ENCODE results near the gene STARD3.
"Not testable (repeated sequence)": the region's sequence is repeated elsewhere in the genome, so short reads cannot be mapped to it uniquely, and the experiment has no call there.

Gene STARD3

GRCh38 chr17:39684369-39685192 lies 47.6 kb downstream of the STARD3 start:
- no peak for TF ChIP-seq TAF1 (IDR thresholded peaks at IDR 0.05; ENCODE audit: borderline replicate concordance, low read depth, low read length)
- no peak for TF ChIP-seq POLR2A (IDR thresholded peaks at IDR 0.05; ENCODE audit: low read depth, low read length)
- TF ChIP-seq POLR2AphosphoS5 (IDR thresholded peaks at IDR 0.05; ENCODE audit: low read depth, low read length): no peak
- no peak for FAIRE-seq
- no peak for DNase-seq (ENCODE audit: insufficient read length)

- FAIRE-seq (no peak), DNase-seq (ENCODE audit: insufficient read length) (no peak)
- TF ChIP-seq TAF1 (IDR thresholded peaks at IDR 0.05; ENCODE audit: borderline replicate concordance, low read depth, low read length) (no peak), POLR2A (IDR thresholded peaks at IDR 0.05; ENCODE audit: low read depth, low read length) (no peak)
Observed at GRCh38 chr17:39687101-39687545, 50.2 kb downstream of the STARD3 start.

DNA sequence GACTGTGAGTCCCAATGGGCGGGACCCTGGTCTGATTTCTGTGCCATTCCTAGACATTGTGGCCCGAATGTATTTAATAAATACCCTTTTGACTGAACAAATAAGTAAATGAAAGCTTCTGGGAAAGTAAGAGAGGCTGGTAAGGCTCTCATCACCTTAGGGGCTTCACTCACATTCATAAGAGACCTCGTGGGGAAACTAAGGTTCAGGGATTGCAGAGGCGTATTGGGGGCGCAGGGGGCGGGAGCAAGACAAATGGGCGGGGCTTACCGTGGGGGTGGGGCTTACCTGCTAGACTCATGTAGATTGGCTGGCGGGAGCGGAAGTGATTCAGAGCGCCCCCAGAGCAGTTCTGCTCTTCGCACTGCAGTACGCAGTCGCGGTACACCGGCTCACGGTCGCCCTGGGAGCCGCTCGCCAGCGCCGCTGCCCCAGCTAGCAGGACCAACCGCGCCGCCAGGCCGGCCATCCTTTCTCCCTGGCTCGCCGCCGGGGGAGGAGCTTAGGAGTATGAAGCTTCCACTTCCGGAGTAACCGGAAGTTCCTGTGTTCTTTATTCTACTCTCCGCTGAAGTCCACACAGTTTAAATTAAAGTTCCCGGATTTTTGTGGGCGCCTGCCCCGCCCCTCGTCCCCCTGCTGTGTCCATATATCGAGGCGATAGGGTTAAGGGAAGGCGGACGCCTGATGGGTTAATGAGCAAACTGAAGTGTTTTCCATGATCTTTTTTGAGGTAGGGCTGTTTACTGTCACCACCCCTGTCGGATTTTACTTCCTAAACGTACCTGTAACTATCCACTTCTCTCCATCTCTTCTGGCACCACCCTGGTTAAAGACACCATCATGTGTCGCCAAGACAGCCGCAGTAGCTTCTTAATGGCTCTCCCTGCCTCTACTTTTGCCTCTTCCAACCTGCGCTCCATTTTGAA lies 50.9 kb downstream of the STARD3 start, which contains the start of gene PGAP3:
TSS of gene PGAP3 (minus strand) at position 512 of the 929 bp plus-strand sequence. CDS start at position 469, 43 bp downstream.
- peak; percentile 90 for FAIRE-seq
- DNase-seq (ENCODE audit: insufficient read length): peak; percentile 90
- TF ChIP-seq POLR2A (IDR thresholded peaks at IDR 0.05; ENCODE audit: low read depth, low read length): peak; percentile 86
- peak; percentile 74; the same call in 1 of the 2 replicates for TF ChIP-seq TAF1 (IDR thresholded peaks at IDR 0.05; ENCODE audit: borderline replicate concordance, low read depth, low read length)
- TF ChIP-seq POLR2AphosphoS5 (IDR thresholded peaks at IDR 0.05; ENCODE audit: low read depth, low read length): peak; percentile 63; the same call in 1 of the 2 replicates

DNA sequence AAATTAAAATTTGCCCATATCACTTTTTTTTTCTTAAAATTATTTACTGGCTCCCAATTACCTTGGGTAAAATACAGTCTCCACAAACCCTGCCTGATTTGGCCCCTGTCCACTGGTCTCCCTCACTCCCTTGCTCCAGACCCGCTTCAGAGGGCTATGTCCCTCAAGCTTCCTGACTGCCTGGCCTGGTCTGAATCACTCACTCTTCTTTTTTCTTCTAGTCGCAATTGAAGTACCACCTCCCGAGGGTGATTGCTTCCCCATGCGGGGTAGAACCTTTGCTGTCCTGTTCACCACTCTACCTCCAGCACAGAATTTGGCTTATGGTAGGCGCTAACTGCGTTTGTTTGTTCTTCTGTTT lies 51.5 kb downstream of the STARD3 start:
- no peak for FAIRE-seq
- TF ChIP-seq POLR2AphosphoS5 (IDR thresholded peaks at IDR 0.05; ENCODE audit: low read depth, low read length) (no peak), POLR2A (IDR thresholded peaks at IDR 0.05; ENCODE audit: low read depth, low read length) (no peak), TAF1 (IDR thresholded peaks at IDR 0.05; ENCODE audit: borderline replicate concordance, low read depth, low read length) (no peak)
- no peak for DNase-seq (ENCODE audit: insufficient read length)

DNA sequence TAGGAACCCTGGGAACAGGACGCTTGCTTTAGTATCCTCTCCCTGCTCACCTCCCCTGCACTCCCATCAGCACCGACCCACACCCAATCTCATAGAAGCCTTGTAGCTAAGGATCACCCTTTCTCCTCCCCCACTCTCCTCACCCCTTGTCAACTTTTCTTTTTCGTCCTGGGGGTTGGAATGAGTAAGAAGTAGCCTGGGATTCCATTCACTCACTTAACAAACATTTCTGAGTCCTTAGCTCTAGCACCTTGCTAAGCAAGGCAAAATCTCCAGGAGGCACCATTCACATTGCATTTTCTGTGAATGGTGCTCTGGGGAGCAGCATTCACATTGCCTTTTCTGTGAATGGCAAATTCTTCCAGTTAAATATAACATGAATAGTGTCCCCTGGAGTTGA lies 52.0 kb downstream of the STARD3 start:
- no peak for TF ChIP-seq POLR2A (IDR thresholded peaks at IDR 0.05; ENCODE audit: low read depth, low read length)
- no peak for TF ChIP-seq TAF1 (IDR thresholded peaks at IDR 0.05; ENCODE audit: borderline replicate concordance, low read depth, low read length)
- no peak for TF ChIP-seq POLR2AphosphoS5 (IDR thresholded peaks at IDR 0.05; ENCODE audit: low read depth, low read length)
- DNase-seq (ENCODE audit: insufficient read length) (no peak), FAIRE-seq (no peak)

DNA sequence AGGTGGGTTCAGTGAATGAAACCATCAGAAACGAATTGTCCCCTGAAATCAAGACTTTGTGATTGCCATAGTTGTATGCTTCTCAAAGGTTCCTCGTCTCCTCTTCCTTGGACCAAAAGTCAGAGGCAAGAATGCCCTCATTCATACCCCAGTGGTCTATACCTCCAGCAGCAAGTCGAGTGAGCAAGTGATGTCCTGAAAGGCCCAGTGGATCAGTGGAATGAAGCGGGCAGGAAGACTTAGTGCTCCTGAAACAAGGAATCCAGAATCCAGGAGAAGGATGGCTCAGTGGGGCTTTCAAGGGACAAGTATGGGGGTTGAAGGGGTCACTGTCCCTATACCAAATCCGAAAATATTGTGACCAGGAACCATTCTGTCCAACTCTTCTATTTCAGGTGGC lies 57.6 kb downstream of the STARD3 start:
- FAIRE-seq: no peak
- no peak for TF ChIP-seq POLR2AphosphoS5 (IDR thresholded peaks at IDR 0.05; ENCODE audit: low read depth, low read length)
- TF ChIP-seq POLR2A (IDR thresholded peaks at IDR 0.05; ENCODE audit: low read depth, low read length): no peak
- TF ChIP-seq TAF1 (IDR thresholded peaks at IDR 0.05; ENCODE audit: borderline replicate concordance, low read depth, low read length): no peak
- DNase-seq (ENCODE audit: insufficient read length): no peak

- DNase-seq (ENCODE audit: insufficient read length): no peak
- no peak for FAIRE-seq
Observed at GRCh38 chr17:39695089-39695474, 58.1 kb downstream of the STARD3 start.

DNA sequence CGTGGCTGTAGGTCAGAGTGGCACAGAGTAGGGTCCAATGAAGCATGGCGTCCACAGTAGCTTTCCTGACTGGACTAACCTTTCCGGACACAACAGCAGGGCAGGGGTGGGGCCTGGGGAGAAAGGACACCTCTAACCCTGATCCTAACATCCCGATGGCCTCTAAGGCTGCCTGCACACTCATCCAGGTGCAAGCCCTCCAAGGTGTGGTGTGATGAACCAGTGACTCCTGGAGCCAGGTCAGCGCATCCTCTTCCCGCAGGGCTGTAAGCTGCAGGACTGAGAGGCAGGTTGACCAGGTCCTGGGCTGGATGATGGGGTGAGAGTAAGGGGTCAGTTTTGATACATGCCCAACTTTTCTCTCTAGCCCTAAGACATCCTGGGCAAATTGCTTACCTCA lies 59.8 kb downstream of the STARD3 start:
- FAIRE-seq: no peak
- no peak for DNase-seq (ENCODE audit: insufficient read length)
- TF ChIP-seq TAF1 (IDR thresholded peaks at IDR 0.05; ENCODE audit: borderline replicate concordance, low read depth, low read length): no peak
- TF ChIP-seq POLR2AphosphoS5 (IDR thresholded peaks at IDR 0.05; ENCODE audit: low read depth, low read length): no peak
- TF ChIP-seq POLR2A (IDR thresholded peaks at IDR 0.05; ENCODE audit: low read depth, low read length): no peak

More at GRCh38 chr17:39695089-39695474, 58.1 kb downstream of the STARD3 start:
- TF ChIP-seq POLR2AphosphoS5 (IDR thresholded peaks at IDR 0.05; ENCODE audit: low read depth, low read length) (no peak), POLR2A (IDR thresholded peaks at IDR 0.05; ENCODE audit: low read depth, low read length) (no peak), TAF1 (IDR thresholded peaks at IDR 0.05; ENCODE audit: borderline replicate concordance, low read depth, low read length) (no peak)

DNA sequence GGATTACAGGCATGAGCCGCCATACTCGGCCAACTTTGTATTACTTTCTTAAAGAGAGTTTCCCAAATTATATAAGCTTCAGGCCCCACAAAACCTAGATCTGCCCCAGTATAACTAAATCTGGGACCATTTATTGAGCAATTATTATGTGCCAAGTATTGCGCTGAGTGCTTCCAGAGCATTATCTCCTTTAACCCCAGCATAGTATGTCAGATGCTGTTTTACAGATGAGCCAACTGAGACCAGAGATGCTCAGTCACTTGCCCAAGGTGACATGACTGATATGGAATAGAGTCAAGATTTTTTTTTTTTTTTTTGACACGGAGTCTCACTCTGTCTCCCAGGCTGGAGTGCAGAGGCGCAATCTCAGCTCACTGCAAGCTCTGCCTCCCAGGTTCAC lies 61.0 kb downstream of the STARD3 start:
- FAIRE-seq (no peak), DNase-seq (ENCODE audit: insufficient read length) (no peak)
- no peak for TF ChIP-seq POLR2AphosphoS5 (IDR thresholded peaks at IDR 0.05; ENCODE audit: low read depth, low read length)
- TF ChIP-seq POLR2A (IDR thresholded peaks at IDR 0.05; ENCODE audit: low read depth, low read length): no peak
- no peak for TF ChIP-seq TAF1 (IDR thresholded peaks at IDR 0.05; ENCODE audit: borderline replicate concordance, low read depth, low read length)

DNA sequence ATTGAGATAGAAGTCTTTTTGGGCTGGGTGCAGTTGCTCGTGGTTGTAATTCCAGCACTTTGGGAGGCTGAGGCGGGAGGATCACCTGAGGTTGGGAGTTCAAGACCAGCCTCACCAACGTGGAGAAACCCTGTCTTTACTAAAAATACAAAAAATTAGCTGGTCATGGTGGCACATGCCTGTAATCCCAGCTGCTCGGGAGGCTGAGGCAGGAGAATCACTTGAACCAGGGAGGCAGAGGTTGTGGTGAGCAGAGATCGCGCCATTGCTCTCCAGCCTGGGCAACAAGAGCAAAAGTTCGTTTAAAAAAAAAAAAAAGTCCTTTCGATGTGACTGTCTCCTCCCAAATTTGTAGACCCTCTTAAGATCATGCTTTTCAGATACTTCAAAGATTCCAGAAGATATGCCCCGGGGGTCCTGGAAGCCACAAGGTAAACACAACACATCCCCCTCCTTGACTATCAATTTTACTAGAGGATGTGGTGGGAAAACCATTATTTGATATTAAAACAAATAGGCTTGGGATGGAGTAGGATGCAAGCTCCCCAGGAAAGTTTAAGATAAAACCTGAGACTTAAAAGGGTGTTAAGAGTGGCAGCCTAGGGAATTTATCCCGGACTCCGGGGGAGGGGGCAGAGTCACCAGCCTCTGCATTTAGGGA lies 62.3 kb downstream of the STARD3 start:
- DNase-seq (ENCODE audit: insufficient read length); FAIRE-seq: not testable (repeated sequence)

DNA sequence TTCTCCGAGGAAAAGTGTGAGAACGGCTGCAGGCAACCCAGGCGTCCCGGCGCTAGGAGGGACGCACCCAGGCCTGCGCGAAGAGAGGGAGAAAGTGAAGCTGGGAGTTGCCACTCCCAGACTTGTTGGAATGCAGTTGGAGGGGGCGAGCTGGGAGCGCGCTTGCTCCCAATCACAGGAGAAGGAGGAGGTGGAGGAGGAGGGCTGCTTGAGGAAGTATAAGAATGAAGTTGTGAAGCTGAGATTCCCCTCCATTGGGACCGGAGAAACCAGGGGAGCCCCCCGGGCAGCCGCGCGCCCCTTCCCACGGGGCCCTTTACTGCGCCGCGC lies 62.8 kb downstream of the STARD3 start, which contains the start of gene ERBB2:
TSS of gene ERBB2 (plus strand) at position 247 of the 330 bp plus-strand sequence. CDS start 175 bp downstream, outside the sequence.
- FAIRE-seq: no peak
- TF ChIP-seq TAF1 (IDR thresholded peaks at IDR 0.05; ENCODE audit: borderline replicate concordance, low read depth, low read length) (no peak), POLR2AphosphoS5 (IDR thresholded peaks at IDR 0.05; ENCODE audit: low read depth, low read length) (no peak)
- DNase-seq (ENCODE audit: insufficient read length): no peak

All from GM12892 (cell line).